Activated CD4-positive, alpha-beta T cell treated with anti-CD3 and anti-CD28 coated beads, Interleukin-2, amount 10 ng/mL, durations not matched to agents 24 days and 14 days (primary cell): ENCODE data around the gene PCNP. TPM values are rescaled to one million over a fixed set of nuclear protein-coding genes. Genes with fewer than 3 reads are reported as not detected.
A peak's percentile ranks its signal among the peaks of the same experiment; 100 is the strongest.
"Not testable (repeated sequence)": the region's sequence is repeated elsewhere in the genome, so short reads cannot be mapped to it uniquely, and the experiment has no call there.

ENCODE experiments used
- DNase-seq: peaks from one replicate; pipeline ENCODE4 v3.0.0; 2022
- H3K27ac Mint-ChIP-seq: one replicate; pipeline ENCODE4 v1.8.0; 2022; ENCODE audit warnings: mild to moderate bottlenecking, mixed read lengths
- H3K27me3 Mint-ChIP-seq: one replicate; pipeline ENCODE4 v1.8.0; 2022; ENCODE audit warnings: mixed read lengths
- H3K36me3 Mint-ChIP-seq: one replicate; pipeline ENCODE4 v1.8.0; 2022; ENCODE audit warnings: low read depth, mild to moderate bottlenecking, mixed read lengths
- H3K4me1 Mint-ChIP-seq: one replicate; pipeline ENCODE4 v1.8.0; 2021; ENCODE audit warnings: mixed read lengths
- H3K4me3 Mint-ChIP-seq: one replicate; pipeline ENCODE4 v1.8.0; 2022; ENCODE audit warnings: mild to moderate bottlenecking, moderate library complexity, mixed read lengths
- H3K9me3 Mint-ChIP-seq: one replicate; pipeline ENCODE4 v1.8.0; 2021; ENCODE audit warnings: mixed read lengths
- intact Hi-C: fragments of 100-400 bp; cut with micrococcal nuclease; formaldehyde crosslinking; loops from one replicate; pipeline ENCODE4 v1.15.1; 2023
- total RNA-seq: library from RNA; stranded (reverse); gene quantifications from 2 replicates; pipeline ENCODE4 v1.2.3, GENCODE V29; 2022

Gene PCNP
- total RNA-seq, 1 donor from 2014 or later = 205 TPM

DNA sequence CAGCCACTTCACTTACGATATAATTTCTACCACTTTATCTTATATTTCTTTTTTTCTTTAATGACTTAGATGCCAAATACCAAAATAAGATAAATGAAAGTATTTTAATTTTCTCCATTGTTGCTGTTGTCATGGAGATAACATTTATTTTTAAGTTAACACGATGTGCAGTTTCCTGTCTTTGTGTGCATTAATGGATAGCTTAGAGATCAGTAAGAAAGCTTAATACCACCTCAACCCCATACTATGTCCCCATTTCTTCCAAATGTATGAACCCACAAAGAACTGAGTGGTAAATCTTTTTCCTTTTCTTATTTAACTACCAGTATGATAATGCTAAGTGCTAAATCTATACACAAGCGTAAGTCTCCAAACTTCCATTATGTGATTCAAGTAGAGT lies 17.1 kb downstream of the PCNP start:
- H3K27me3 Mint-ChIP-seq = no peaks in the 10 kb centered on the region
- intact Hi-C loops = no loop called here
- no peak overlapping the region for H3K4me3 Mint-ChIP-seq
- no peaks in the 10 kb centered on the region for H3K9me3 Mint-ChIP-seq
- peaks cover 64% of the 10 kb centered on the region for H3K36me3 Mint-ChIP-seq
- no peak for DNase-seq
- H3K4me1 Mint-ChIP-seq = peaks cover 14% of the 10 kb centered on the region
- H3K27ac Mint-ChIP-seq = no peak overlapping the region

DNA sequence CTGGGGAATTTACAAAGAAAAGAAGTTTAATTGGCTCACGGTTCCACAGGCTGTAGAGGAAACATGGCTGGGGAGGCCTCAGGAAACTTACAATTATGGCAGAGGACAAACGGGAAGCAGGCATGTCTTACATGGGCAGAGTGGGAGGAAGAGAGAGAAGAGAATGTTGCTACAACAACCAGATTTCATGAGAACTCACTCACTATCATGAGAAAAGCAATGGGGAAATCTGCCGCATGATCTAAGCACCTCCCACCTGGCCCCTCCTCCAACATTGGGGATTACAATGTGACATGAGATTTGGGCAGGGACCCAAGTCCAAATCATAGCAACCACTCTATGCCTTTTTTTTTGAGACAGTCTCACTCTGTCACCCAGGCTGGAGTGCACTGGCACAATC lies 28.8 kb downstream of the PCNP start:
- no peak overlapping the region for H3K4me3 Mint-ChIP-seq
- peak; percentile 12 for DNase-seq
- no peaks in the 10 kb centered on the region for H3K27me3 Mint-ChIP-seq
- peaks cover 3% of the 10 kb centered on the region for H3K4me1 Mint-ChIP-seq
- peaks cover 3% of the 10 kb centered on the region for H3K9me3 Mint-ChIP-seq
- H3K36me3 Mint-ChIP-seq = peaks cover 16% of the 10 kb centered on the region
- H3K27ac Mint-ChIP-seq = no peak overlapping the region
- intact Hi-C loops = no loop called here

DNA sequence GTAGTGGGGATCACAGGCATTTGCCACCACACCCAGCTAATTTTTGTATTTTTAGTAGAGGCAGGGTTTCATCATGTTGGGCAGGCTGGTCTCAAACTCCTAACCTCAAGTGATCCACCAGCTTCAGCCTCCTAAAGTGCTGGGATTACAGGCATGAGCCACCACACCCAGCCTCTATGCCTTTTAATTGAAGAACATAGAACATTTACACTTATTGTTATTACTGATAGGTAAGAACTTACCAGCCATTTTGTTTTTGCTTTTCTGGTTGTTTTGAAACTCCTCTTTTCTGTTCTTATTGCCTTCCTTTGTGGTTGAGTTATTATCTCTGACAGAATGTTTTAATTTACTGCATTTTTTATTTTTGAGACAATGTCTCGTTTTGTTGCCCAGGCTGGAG lies 29.2 kb downstream of the PCNP start:
- H3K36me3 Mint-ChIP-seq = peaks cover 14% of the 10 kb centered on the region
- H3K27ac Mint-ChIP-seq = no peak overlapping the region
- peak; percentile 33 for DNase-seq
- H3K4me3 Mint-ChIP-seq = no peak overlapping the region
- intact Hi-C loops = no loop called here
- peaks cover 3% of the 10 kb centered on the region for H3K4me1 Mint-ChIP-seq
- H3K27me3 Mint-ChIP-seq = no peaks in the 10 kb centered on the region
- peaks cover 3% of the 10 kb centered on the region for H3K9me3 Mint-ChIP-seq

DNA sequence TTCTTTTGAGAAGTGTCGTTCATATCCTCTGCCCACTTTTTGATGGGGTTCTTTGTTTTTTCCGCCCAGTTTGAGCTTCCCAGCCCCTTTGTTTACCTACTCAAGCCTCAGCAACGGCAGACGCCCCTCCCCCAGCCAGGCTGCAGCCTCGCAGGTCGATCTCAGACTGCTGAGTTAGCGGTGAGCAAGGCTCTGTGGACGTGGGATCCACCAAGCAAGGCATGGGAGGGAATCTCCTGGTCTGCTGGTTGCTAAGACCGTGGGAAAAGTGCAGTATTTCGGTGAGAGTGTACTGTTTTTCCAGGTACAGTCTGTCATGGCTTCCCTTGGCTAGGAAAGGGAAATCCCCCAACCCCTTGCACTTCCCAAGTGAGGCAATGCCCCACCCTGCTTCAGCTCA lies 31.4 kb downstream of the PCNP start:
- H3K4me3 Mint-ChIP-seq, H3K4me1 Mint-ChIP-seq, H3K9me3 Mint-ChIP-seq, intact Hi-C loops, H3K27me3 Mint-ChIP-seq, H3K36me3 Mint-ChIP-seq, DNase-seq, H3K27ac Mint-ChIP-seq: not testable (repeated sequence)

DNA sequence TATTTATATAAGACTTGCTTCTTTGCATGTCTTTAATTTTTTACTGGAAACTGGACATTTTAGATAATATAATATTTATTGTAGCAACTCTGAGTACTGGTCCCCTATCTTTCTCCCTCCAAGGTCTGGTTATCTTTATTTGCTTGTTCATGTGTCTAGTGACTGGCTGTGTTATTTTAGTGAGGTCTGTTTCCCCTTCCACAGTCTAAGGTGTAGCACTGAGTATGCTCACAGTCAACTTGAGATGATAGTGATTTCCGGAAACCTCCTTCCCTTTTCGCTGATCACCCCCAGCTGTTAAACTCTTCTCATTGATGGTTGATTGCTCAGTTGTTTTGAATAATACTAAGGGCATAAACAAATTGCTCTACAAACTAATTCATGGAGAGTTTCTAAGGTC lies 37.0 kb downstream of the PCNP start:
- Mint-ChIP-seq H3K4me1 (no peaks in the 10 kb centered on the region), H3K4me3 (no peak overlapping the region), H3K27ac (no peak overlapping the region), H3K9me3 (no peaks in the 10 kb centered on the region), H3K27me3 (no peaks in the 10 kb centered on the region), H3K36me3 (no peaks in the 10 kb centered on the region)
- intact Hi-C loops = no loop called here
- no peak for DNase-seq

DNA sequence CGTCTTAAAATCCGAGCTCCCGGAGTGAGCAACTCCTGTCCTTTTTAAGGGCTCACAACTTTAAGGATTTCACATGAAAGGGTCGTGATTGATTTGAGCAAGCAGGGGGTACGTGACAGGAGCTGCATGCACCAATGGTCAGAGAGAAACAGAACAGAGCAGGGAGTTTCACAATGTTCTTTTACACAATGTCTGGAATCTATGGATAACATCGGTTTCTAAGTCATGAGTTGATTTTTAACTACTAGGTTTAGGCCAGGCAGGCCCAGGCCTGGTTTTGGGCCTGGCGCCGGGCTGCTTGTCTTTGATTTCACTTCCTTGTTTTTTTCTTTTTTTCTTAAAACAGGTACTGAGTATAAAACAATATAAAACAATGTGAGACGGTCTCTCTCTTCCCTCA lies 39.0 kb downstream of the PCNP start:
- H3K4me1 Mint-ChIP-seq, intact Hi-C loops, H3K27me3 Mint-ChIP-seq, H3K27ac Mint-ChIP-seq, H3K4me3 Mint-ChIP-seq, DNase-seq, H3K36me3 Mint-ChIP-seq, H3K9me3 Mint-ChIP-seq: not testable (repeated sequence)

DNA sequence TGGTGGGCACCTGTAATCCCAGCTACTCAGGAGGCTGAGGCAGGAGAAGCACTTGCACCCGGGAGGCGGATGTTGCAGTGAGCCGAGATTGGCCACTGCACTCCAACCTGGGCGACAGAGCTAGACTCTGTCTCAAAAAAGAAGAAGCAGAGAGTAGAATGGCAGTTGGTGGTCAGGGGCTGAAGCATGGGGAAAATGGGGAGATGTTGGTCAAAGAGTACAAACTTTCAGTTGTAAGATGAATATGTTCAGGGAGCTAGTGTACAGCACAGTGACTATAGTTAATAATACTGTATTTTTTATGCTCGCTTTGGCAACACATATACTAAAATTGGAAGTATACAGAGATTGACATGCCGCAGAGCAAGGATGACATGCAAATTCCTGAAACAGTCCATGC lies 41.5 kb downstream of the PCNP start:
- Mint-ChIP-seq H3K27ac (no peak overlapping the region), H3K36me3 (no peaks in the 10 kb centered on the region), H3K27me3 (no peaks in the 10 kb centered on the region), H3K4me3 (no peak overlapping the region), H3K9me3 (peaks cover 3% of the 10 kb centered on the region), H3K4me1 (no peaks in the 10 kb centered on the region)
- DNase-seq = no peak
- intact Hi-C loops = no loop called here

DNA sequence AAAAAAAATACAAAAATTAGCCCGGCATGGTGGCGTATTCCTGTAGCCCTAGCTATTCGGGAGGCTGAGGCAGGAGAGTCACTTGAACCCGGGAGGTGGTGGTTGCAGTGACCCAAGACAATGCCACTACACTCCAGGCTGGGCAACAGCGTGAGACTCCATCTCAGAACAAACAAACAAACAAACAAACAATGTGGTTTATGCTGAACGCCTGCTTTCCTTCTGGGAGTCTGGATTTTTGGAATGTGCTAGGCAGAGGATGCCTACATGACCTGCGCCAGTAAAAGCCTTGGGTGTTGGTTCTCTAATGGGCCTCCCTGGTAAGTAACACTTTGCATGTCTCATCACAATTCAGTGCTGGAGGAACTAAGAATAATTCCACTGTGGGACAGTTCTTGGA lies 43.5 kb downstream of the PCNP start:
- H3K27ac Mint-ChIP-seq = no peak overlapping the region
- no peak overlapping the region for H3K4me3 Mint-ChIP-seq
- H3K9me3 Mint-ChIP-seq = peaks cover 3% of the 10 kb centered on the region
- no peaks in the 10 kb centered on the region for H3K36me3 Mint-ChIP-seq
- H3K27me3 Mint-ChIP-seq = no peaks in the 10 kb centered on the region
- H3K4me1 Mint-ChIP-seq = no peaks in the 10 kb centered on the region
- no peak for DNase-seq
- intact Hi-C loops = no loop called here

DNA sequence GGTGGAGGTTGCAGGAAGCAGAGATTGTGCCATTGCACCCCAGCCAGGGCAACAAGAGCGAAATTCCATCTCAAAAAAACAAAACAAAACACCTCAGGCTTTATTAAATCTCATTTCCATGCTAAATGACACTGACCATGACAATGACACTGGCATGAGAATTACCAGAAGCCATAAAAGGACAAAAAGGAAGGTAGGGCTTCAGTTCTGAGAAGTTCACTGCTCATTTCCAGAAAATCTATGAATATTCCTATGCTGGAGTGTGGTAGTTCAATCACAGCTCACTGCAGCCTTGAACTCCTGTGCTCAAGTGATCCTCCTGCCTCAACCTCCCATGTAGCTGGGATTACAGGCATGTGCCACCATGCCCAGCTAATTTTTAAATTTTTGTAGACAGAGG lies 44.7 kb downstream of the PCNP start:
- H3K4me3 Mint-ChIP-seq = no peak overlapping the region
- no peak overlapping the region for H3K27ac Mint-ChIP-seq
- intact Hi-C loops = no loop called here
- DNase-seq = no peak
- H3K9me3 Mint-ChIP-seq = peaks cover 3% of the 10 kb centered on the region
- H3K4me1 Mint-ChIP-seq = no peaks in the 10 kb centered on the region
- no peaks in the 10 kb centered on the region for H3K36me3 Mint-ChIP-seq
- H3K27me3 Mint-ChIP-seq = no peaks in the 10 kb centered on the region

DNA sequence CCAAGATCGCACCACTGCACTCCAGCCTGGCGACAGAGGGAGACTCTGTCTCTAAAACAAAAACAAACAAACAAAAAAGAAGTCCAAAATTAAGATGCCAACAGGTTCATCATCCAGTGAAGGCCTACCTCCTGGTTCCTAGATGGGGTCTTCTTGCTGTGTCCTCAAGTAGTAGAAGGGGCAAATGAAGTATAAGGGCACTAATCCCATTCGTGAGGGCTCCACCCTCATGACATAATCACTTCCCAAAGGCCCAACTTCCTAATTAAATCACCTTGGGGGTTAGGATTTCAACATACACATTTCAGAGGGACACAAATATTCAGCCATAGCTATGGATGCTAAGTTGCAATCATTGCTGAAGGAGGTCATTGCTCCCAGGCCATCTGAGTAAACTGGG lies 45.8 kb downstream of the PCNP start:
- no peak overlapping the region for H3K27ac Mint-ChIP-seq
- H3K9me3 Mint-ChIP-seq = peaks cover 3% of the 10 kb centered on the region
- H3K4me3 Mint-ChIP-seq = no peak overlapping the region
- no peaks in the 10 kb centered on the region for H3K36me3 Mint-ChIP-seq
- no peaks in the 10 kb centered on the region for H3K4me1 Mint-ChIP-seq
- no peaks in the 10 kb centered on the region for H3K27me3 Mint-ChIP-seq
- intact Hi-C loops = no loop called here
- DNase-seq = no peak

DNA sequence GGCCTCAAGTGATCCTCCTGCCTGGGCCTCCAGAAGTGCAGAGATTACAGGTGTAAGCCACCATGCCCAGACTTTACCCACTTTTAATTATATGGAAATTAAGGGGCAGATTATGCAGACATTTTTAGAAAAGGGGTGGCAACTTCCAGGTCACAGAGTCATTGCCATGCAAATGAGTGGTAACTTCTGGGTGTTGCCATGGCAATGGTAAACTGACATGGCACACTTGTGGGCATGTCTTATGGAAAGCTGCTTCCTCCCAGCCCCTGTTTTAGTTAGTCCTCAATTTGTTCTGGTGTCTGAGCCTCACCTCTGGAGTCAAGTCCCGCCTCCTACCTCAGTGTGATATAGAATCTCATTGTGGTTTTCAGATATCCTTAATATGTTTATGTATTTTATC lies 49.7 kb downstream of the PCNP start:
- H3K4me1 Mint-ChIP-seq = no peaks in the 10 kb centered on the region
- no peak overlapping the region for H3K4me3 Mint-ChIP-seq
- intact Hi-C loops = no loop called here
- H3K9me3 Mint-ChIP-seq = peaks cover 7% of the 10 kb centered on the region
- no peaks in the 10 kb centered on the region for H3K27me3 Mint-ChIP-seq
- H3K27ac Mint-ChIP-seq = no peak overlapping the region
- no peaks in the 10 kb centered on the region for H3K36me3 Mint-ChIP-seq
- DNase-seq = no peak

DNA sequence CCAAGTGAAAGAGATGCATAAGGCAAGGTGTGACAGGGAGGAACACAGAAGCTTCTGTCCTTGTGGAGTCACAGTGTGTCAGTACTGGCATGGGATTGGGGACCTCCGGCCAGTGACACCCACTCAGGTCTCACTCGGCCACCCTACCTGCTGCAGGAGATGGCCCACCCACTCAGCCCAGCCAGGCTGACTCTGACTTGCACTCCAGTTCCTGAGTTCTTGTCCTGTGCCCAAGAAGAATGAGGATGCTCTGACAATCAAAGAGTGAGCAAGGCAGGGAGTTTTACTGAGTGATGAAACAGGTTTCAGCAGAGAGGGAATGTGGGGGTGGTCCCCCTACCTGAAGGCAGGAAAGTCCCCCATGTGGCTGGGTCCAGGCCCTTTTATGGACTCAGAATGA lies 50.9 kb downstream of the PCNP start:
- H3K9me3 Mint-ChIP-seq = peaks cover 6% of the 10 kb centered on the region
- no peak overlapping the region for H3K27ac Mint-ChIP-seq
- H3K4me1 Mint-ChIP-seq = no peaks in the 10 kb centered on the region
- no peaks in the 10 kb centered on the region for H3K36me3 Mint-ChIP-seq
- intact Hi-C loops = no loop called here
- no peak overlapping the region for H3K4me3 Mint-ChIP-seq
- no peak for DNase-seq
- no peaks in the 10 kb centered on the region for H3K27me3 Mint-ChIP-seq

DNA sequence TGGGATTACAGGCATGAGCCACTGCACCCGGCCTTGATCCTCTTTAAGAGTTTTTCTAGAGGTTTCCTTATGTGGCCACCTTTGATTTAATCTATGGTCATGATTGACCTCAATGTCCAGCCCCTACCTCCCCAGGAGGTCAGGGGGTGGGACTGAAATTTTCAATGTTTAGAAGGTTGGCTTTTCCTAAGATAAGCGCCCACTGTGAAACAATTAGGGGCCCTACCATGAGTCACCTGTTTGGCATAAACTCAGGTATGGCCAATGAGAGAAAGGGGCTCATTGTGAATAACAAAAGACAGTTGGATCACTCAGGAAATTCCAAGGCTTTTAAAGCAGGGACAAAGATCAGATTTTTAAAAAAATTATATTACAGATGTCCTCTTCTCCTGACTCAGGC lies 51.9 kb downstream of the PCNP start:
- Mint-ChIP-seq H3K4me3 (no peak overlapping the region), H3K4me1 (no peaks in the 10 kb centered on the region), H3K36me3 (no peaks in the 10 kb centered on the region), H3K27ac (no peak overlapping the region), H3K9me3 (peaks cover 5% of the 10 kb centered on the region), H3K27me3 (no peaks in the 10 kb centered on the region)
- no peak for DNase-seq
- intact Hi-C loops = no loop called here

DNA sequence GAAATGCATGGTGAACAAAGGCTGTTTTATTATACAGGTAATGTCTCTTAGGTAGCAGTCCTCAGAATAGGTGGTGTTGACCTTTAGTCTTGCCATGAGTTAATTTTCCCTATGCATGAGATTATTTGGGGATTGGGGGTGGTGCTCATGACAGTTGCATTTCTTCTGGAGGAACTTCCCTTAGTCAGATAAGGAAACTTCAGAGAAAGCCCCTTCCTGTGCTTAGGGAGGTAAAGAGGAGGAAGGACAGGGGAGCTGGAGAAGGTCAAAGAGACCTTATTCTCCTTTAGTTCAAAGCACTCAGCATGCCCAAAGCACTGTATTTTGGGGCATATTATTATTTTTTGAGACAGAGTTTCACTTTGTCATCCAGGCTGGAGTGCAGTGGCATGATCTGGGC lies 55.2 kb downstream of the PCNP start:
- intact Hi-C loops = no loop called here
- Mint-ChIP-seq H3K9me3 (peaks cover 5% of the 10 kb centered on the region), H3K4me3 (no peak overlapping the region), H3K27ac (no peak overlapping the region), H3K36me3 (no peaks in the 10 kb centered on the region), H3K4me1 (no peaks in the 10 kb centered on the region), H3K27me3 (no peaks in the 10 kb centered on the region)
- no peak for DNase-seq

DNA sequence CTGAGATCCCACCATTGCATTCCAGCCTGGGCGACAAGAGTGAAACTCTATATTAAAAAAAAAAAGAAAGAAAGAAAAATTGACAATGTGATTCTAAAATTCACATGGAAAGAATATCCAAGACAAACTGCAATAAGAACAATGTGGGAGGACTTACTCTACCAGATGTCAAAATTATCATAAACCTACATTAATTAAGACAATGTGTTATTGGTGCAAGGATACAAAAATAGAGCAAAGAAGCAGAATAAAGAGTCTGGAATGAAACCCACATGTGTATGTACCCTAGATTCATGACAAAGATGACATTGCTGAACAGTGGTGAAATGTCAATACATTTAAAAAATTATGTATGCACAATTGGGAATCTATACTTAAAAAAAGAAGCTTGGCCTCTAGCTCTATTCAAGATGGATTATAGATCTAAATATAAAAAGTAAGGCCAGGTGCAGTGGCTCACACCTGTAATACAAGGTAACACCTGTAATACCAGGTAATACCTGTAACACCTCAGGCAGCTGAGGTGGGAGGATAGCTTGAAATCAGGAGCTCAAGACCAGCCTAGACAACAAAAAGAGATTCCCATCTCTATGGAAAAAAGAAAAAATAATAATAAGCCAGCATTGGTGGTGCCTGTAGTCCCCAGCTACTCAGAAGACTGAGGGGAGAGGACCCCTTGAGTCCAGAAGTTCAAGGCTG lies 57.3 kb downstream of the PCNP start:
- peaks cover under 1% of the 10 kb centered on the region for H3K4me1 Mint-ChIP-seq
- intact Hi-C loops = no loop called here
- H3K9me3 Mint-ChIP-seq = no peaks in the 10 kb centered on the region
- H3K27me3 Mint-ChIP-seq = no peaks in the 10 kb centered on the region
- H3K27ac Mint-ChIP-seq = no peak overlapping the region
- no peaks in the 10 kb centered on the region for H3K36me3 Mint-ChIP-seq
- no peak for DNase-seq
- H3K4me3 Mint-ChIP-seq = no peak overlapping the region
